Activated T-cell treated with anti-CD3 and anti-CD28 coated beads, Interleukin-2, amount 50 U/mL, for 24 hours (primary cell): ENCODE measurements around the gene KIF21B.

Source experiments
- DNase-seq: peaks from one replicate; pipeline ENCODE4 v3.0.0-alpha.2; 2020
- H3K27ac Mint-ChIP-seq: 2 replicates; pipeline ENCODE4 v1.8.0; 2020; ENCODE audit warnings: mild to moderate bottlenecking, mixed read lengths
- H3K27me3 Mint-ChIP-seq: 2 replicates; pipeline ENCODE4 v1.8.0; 2020; ENCODE audit warnings: mixed read lengths
- H3K36me3 Mint-ChIP-seq: 2 replicates; pipeline ENCODE4 v1.8.0; 2020; ENCODE audit warnings: low read depth, mixed read lengths
- H3K4me1 Mint-ChIP-seq: 2 replicates; pipeline ENCODE4 v1.8.0; 2020; ENCODE audit warnings: low read depth, mixed read lengths
- H3K4me3 Mint-ChIP-seq: 2 replicates; pipeline ENCODE4 v1.8.0; 2020; ENCODE audit warnings: mild to moderate bottlenecking, moderate library complexity, mixed read lengths
- H3K9me3 Mint-ChIP-seq: 2 replicates; pipeline ENCODE4 v1.8.0; 2020; ENCODE audit warnings: mixed read lengths

The KIF21B gene

GRCh38 chr1:201054091-201054543, 30.6 kb upstream of the KIF21B start:
- Mint-ChIP-seq H3K36me3 (no peaks in the 10 kb centered on the region), H3K27ac (no peak overlapping the region), H3K9me3 (no peaks in the 10 kb centered on the region), H3K27me3 (no peaks in the 10 kb centered on the region), H3K4me3 (no peak overlapping the region), H3K4me1 (peaks cover 24% of the 10 kb centered on the region)
- DNase-seq: no peak

GRCh38 chr1:201053155-201053860, 29.8 kb upstream of the KIF21B start:
- H3K9me3 Mint-ChIP-seq: no peaks in the 10 kb centered on the region
- DNase-seq: no peak
- H3K4me1 Mint-ChIP-seq: peaks cover 24% of the 10 kb centered on the region
- H3K4me3 Mint-ChIP-seq: no peak overlapping the region
- H3K27ac Mint-ChIP-seq: no peak overlapping the region
- no peaks in the 10 kb centered on the region for H3K27me3 Mint-ChIP-seq
- no peaks in the 10 kb centered on the region for H3K36me3 Mint-ChIP-seq

- peaks cover 7% of the 10 kb centered on the region for H3K4me1 Mint-ChIP-seq
- H3K27me3 Mint-ChIP-seq: no peaks in the 10 kb centered on the region
- H3K4me3 Mint-ChIP-seq: no peak overlapping the region
- H3K27ac Mint-ChIP-seq: no peak overlapping the region
- H3K9me3 Mint-ChIP-seq: no peaks in the 10 kb centered on the region
- no peak for DNase-seq
- no peaks in the 10 kb centered on the region for H3K36me3 Mint-ChIP-seq
Observed at GRCh38 chr1:201051399-201051798, 27.9 kb upstream of the KIF21B start.

GRCh38 chr1:201050515-201051277, 27.2 kb upstream of the KIF21B start:
- Mint-ChIP-seq H3K27ac (no peak overlapping the region), H3K4me3 (no peak overlapping the region), H3K36me3 (no peaks in the 10 kb centered on the region), H3K27me3 (no peaks in the 10 kb centered on the region), H3K4me1 (peaks cover 7% of the 10 kb centered on the region), H3K9me3 (no peaks in the 10 kb centered on the region)
- DNase-seq: no peak

- Mint-ChIP-seq H3K4me1 (peaks cover 7% of the 10 kb centered on the region), H3K27ac (no peak overlapping the region), H3K27me3 (no peaks in the 10 kb centered on the region), H3K4me3 (no peak overlapping the region), H3K9me3 (no peaks in the 10 kb centered on the region), H3K36me3 (no peaks in the 10 kb centered on the region)
- no peak for DNase-seq
Observed at GRCh38 chr1:201049248-201049831, 25.8 kb upstream of the KIF21B start.

GRCh38 chr1:201048521-201048920, 25.0 kb upstream of the KIF21B start:
- no peaks in the 10 kb centered on the region for H3K27me3 Mint-ChIP-seq
- peaks cover 7% of the 10 kb centered on the region for H3K4me1 Mint-ChIP-seq
- H3K27ac Mint-ChIP-seq: no peak overlapping the region
- no peaks in the 10 kb centered on the region for H3K9me3 Mint-ChIP-seq
- no peaks in the 10 kb centered on the region for H3K36me3 Mint-ChIP-seq
- no peak overlapping the region for H3K4me3 Mint-ChIP-seq
- DNase-seq: no peak

GRCh38 chr1:201044119-201044518, 20.6 kb upstream of the KIF21B start:
- DNase-seq: no peak
- H3K9me3 Mint-ChIP-seq: no peaks in the 10 kb centered on the region
- peaks cover 3% of the 10 kb centered on the region for H3K4me1 Mint-ChIP-seq
- no peaks in the 10 kb centered on the region for H3K36me3 Mint-ChIP-seq
- no peaks in the 10 kb centered on the region for H3K27me3 Mint-ChIP-seq
- H3K4me3 Mint-ChIP-seq: no peak overlapping the region
- H3K27ac Mint-ChIP-seq: no peak overlapping the region

- Mint-ChIP-seq H3K9me3 (no peaks in the 10 kb centered on the region), H3K27ac (no peak overlapping the region), H3K27me3 (no peaks in the 10 kb centered on the region), H3K4me3 (no peak overlapping the region), H3K4me1 (peaks cover 3% of the 10 kb centered on the region), H3K36me3 (no peaks in the 10 kb centered on the region)
- DNase-seq: peak; percentile 77
Observed at GRCh38 chr1:201042779-201043461, 19.4 kb upstream of the KIF21B start.

GRCh38 chr1:201041011-201041410, 17.5 kb upstream of the KIF21B start:
- Mint-ChIP-seq H3K4me3 (no peak overlapping the region), H3K36me3 (no peaks in the 10 kb centered on the region), H3K27me3 (no peaks in the 10 kb centered on the region), H3K4me1 (peaks cover 3% of the 10 kb centered on the region), H3K27ac (no peak overlapping the region), H3K9me3 (no peaks in the 10 kb centered on the region)
- DNase-seq: no peak

GRCh38 chr1:201039876-201040275, 16.4 kb upstream of the KIF21B start:
- no peak for DNase-seq
- no peaks in the 10 kb centered on the region for H3K27me3 Mint-ChIP-seq
- no peak overlapping the region for H3K4me3 Mint-ChIP-seq
- H3K9me3 Mint-ChIP-seq: no peaks in the 10 kb centered on the region
- H3K36me3 Mint-ChIP-seq: no peaks in the 10 kb centered on the region
- peaks cover 3% of the 10 kb centered on the region for H3K4me1 Mint-ChIP-seq
- H3K27ac Mint-ChIP-seq: no peak overlapping the region

- H3K36me3 Mint-ChIP-seq: no peaks in the 10 kb centered on the region
- no peaks in the 10 kb centered on the region for H3K9me3 Mint-ChIP-seq
- no peak overlapping the region for H3K4me3 Mint-ChIP-seq
- peaks cover 3% of the 10 kb centered on the region for H3K4me1 Mint-ChIP-seq
- H3K27me3 Mint-ChIP-seq: no peaks in the 10 kb centered on the region
- no peak overlapping the region for H3K27ac Mint-ChIP-seq
- no peak for DNase-seq
Observed at GRCh38 chr1:201039418-201039817, 15.9 kb upstream of the KIF21B start.

- Mint-ChIP-seq H3K9me3 (no peaks in the 10 kb centered on the region), H3K27ac (no peak overlapping the region), H3K27me3 (no peaks in the 10 kb centered on the region), H3K4me3 (no peak overlapping the region), H3K36me3 (no peaks in the 10 kb centered on the region), H3K4me1 (peaks cover 3% of the 10 kb centered on the region)
- DNase-seq: no peak
Observed at GRCh38 chr1:201038186-201038876, 14.8 kb upstream of the KIF21B start.

GRCh38 chr1:201036188-201036842, 12.8 kb upstream of the KIF21B start:
- Mint-ChIP-seq H3K9me3 (no peaks in the 10 kb centered on the region), H3K36me3 (no peaks in the 10 kb centered on the region), H3K27ac (no peak overlapping the region), H3K27me3 (no peaks in the 10 kb centered on the region), H3K4me3 (no peak overlapping the region), H3K4me1 (no peaks in the 10 kb centered on the region)
- no peak for DNase-seq

- H3K4me1 Mint-ChIP-seq: no peaks in the 10 kb centered on the region
- H3K27ac Mint-ChIP-seq: no peak overlapping the region
- no peaks in the 10 kb centered on the region for H3K36me3 Mint-ChIP-seq
Observed at GRCh38 chr1:201034671-201035070, 11.2 kb upstream of the KIF21B start.

More at GRCh38 chr1:201034671-201035070, 11.2 kb upstream of the KIF21B start:
- Mint-ChIP-seq H3K4me3 (no peak overlapping the region), H3K9me3 (no peaks in the 10 kb centered on the region), H3K27me3 (no peaks in the 10 kb centered on the region)
- no peak for DNase-seq
